Measurements from ENCODE around the gene GNB1.
A peak's percentile ranks its signal among the peaks of the same experiment; 100 is the strongest.
"Not testable (repeated sequence)": the region's sequence is repeated elsewhere in the genome, so short reads cannot be mapped to it uniquely, and the experiment has no call there.

Gene GNB1

DNA sequence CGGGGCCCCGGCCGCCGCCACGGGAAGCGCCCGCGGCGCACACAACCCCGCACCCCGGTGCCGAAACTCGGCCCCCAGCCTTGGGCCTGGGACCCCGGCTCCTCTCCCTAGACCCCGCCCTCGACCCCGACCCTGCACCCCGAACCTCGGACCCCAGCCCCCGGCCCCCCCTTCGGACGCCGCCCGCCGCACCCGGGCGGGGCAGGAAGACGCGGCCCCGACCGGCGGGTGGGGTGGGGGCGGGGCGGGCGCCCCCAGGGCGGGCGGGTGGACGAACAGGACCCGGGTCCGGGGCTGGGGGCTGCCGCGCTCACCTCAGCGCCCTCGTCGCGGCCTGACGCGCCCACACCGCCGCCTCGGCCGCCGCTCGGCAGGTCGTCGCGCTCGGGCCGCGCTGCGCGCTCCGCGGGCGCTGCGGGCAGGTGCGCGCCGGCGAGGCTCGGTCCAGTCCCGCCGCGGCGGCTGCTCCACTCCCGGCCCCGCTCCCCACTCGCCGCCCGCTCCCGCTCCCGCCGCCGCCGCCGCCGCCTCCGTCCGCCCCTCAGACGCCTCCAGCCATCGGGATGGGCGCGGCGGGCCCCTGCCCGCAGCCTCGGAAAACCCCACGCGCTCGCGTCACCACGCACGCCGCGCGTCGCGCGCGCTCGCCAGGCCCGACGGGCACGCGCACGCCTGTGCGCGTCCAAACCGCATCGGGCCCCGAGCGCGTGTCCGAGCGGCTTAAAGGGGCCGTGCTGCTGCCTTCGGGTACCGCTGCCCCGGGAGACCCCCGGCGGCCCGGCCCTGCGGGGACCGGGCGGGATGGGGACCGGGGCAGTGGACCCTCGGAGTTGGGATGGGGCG is at the start of gene GNB1:
TSS of gene GNB1 (minus strand) at position 582 of the 843 bp plus-strand sequence. CDS start 65,634 bp downstream, outside the sequence.
- peak; percentile 82 for DNase-seq (ENCODE audit: low spot score)

DNA sequence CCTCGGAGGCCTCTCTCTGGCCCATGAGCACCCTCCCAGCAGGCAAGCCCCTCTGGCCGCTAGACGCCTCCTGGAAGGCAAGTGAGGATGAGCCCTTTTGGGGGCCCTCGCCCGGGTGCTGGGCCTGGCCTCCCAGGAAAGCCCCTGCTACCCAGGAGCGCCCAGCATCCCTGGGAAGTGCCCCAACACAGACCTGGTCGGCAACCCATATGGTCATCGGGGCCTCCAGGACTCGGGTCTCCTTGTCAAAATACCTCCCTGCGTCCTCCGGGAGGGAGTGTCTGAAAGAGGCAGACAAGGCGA is 49.2 kb upstream of the GNB1 start:
- no peak for DNase-seq (ENCODE audit: low spot score)

- no peak for DNase-seq (ENCODE audit: low spot score)
These were observed 48.6 kb upstream of the GNB1 start for GRCh38 chr1:1939296-1940122.

- no peak for DNase-seq (ENCODE audit: low spot score)
These were observed 47.9 kb upstream of the GNB1 start for GRCh38 chr1:1938613-1939295.

DNA sequence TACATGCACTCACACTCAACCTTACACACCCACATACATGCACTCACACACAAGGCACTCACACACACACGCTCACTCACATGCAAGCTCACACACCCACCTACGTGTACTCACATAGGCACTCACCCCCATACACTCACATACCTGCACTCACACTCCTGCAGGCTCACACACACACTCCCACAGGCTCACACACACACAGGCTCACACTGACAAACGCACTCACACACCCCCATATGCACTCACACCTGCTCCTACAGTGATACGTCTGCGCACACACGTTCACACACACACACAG is 47.3 kb upstream of the GNB1 start:
- DNase-seq (ENCODE audit: low spot score), result no peak

- DNase-seq (ENCODE audit: low spot score), result no peak
These were observed 46.8 kb upstream of the GNB1 start for GRCh38 chr1:1937549-1938275.

GRCh38 chr1:1937061-1937460 is 46.2 kb upstream of the GNB1 start:
- DNase-seq (ENCODE audit: low spot score), result no peak

DNA sequence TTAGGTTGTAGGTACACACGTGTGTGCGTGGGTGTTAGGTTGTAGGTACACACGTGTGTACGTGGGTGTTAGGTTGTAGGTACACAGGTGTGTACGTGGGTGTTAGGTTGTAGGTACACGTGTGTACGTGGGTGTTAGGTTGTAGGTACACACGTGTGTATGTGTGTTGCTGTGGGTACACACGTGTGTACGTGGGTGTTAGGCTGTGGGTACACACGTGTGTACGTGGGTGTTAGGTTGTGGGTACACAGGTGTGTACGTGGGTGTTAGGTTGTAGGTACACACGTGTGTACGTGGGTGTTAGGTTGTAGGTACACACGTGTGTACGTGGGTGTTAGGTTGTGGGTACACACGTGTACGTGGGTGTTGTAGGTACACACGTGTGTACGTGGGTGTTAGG is 44.0 kb upstream of the GNB1 start:
- DNase-seq (ENCODE audit: low spot score), result not testable (repeated sequence)

DNA sequence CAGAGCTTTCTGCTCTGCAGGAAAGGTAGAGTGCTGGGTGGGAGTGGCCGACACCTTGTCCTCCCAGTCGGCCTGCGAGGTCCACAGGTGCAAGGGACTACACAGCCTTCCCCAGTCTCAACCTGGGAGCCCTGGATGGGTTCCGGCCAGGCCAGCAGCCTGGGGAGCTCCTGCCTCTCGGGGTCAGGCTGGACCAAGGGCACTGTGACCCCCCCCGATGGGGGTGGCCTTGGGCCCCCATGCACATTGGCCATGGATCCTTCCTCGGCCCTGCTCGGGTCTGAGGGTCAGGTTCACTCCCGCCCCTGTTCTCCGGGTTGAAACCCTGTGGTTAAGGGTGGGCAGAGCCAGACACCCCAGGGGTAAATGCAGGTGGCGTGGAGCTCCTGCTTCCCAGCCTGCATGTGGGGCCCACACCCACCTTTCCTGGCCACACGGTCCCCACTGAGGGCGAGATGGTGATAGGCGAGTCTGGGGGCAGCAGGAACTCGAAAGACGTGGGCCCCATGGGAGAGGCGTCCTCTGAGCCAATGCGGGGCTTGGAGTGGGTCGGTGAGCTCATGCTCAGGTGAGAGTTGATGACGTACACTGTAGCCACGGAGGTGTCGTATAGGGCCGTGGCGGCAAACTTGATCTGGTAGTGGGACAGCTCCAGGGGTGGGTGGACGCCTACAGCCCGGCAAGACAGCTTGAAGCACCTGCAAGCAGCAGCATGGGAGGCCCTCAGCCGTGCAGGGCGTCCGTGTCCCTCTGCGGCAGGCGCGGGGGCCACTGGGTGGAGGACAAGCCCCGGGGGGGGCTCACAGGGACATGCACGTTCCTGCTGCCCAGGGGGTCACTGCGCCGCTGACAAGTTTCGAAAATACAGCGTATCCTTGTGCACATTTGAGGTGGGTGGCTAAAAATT is 39.0 kb upstream of the GNB1 start:
- no peak for DNase-seq (ENCODE audit: low spot score)

GRCh38 chr1:1929102-1929638 is 38.3 kb upstream of the GNB1 start:
- no peak for DNase-seq (ENCODE audit: low spot score)

DNA sequence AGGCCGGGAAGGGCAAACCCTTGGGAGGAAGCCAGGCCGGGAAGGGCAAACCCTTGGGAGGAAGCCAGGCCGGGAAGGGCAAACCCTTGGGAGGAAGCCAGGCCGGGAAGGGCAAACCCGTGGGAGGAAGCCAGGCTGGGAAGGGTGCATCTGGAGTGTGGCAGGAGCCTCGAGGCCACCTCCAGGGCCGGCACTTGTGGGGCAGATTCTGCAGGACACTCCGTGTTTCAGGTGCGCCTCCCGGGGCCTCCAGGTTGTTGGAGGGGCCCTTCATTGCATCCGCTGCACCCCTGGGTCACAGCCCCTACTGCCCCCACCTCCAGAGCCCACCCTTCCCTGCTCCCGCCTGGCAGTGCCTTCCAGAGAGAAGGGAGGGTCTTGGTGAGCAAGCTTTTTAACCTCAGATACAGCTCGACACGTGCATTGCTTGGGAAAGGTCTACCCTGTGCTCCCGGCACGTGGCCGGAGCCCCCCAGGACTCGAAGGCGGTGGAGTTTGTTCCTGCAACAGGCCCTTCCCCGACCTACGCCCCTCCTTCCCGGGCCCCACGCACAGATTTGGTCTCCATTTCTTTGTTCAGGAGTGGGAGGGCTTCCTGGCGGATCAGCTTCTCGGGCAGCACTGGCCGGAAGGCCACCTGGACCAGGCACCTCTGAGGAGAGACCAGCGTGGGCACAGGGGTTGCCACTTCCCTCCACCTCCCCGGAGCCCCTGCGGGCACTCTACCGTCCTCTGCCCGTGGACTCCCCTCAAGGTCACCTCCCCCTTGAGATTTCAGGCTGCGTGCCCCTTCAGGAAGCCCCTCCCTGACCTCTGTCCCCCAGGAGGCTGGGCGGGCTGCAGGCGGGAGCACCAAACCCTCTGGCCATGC is 37.6 kb upstream of the GNB1 start:
- DNase-seq (ENCODE audit: low spot score), result no peak

GRCh38 chr1:1927751-1928150 is 36.9 kb upstream of the GNB1 start:
- DNase-seq (ENCODE audit: low spot score), result no peak

- no peak for DNase-seq (ENCODE audit: low spot score)
These were observed 36.2 kb upstream of the GNB1 start for GRCh38 chr1:1926886-1927660.

- no peak for DNase-seq (ENCODE audit: low spot score)
These were observed 35.5 kb upstream of the GNB1 start for GRCh38 chr1:1926346-1926811.

GRCh38 chr1:1925437-1926345 is 34.8 kb upstream of the GNB1 start:
- DNase-seq (ENCODE audit: low spot score), result no peak

GRCh38 chr1:1924849-1925248 is 34.0 kb upstream of the GNB1 start:
- DNase-seq (ENCODE audit: low spot score), result no peak

DNA sequence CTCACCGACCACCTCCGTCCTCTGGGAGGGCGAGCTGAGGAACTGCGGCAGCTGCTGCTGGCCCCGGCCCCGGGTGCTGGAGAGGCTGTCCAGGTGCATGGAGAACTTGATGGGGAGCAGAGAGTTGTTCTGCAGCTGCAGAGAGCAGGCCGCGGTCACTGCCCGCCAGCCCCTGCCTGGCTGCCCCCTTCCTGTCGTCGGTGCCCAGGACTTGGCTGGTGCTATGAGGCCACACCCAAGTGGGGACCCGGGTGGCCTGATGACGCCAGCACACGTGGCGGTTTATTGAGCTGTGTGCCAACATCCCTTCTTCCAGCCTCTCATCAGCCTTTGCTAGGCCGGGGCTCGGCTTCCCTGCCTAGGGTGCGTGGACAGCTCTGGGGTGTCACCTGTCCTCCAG is 33.5 kb upstream of the GNB1 start:
- no peak for DNase-seq (ENCODE audit: low spot score)

Measured in kidney capillary endothelial cell (primary cell).